ENCODE measurements around the gene AHCYL2. TPM values are rescaled to one million over a fixed set of nuclear protein-coding genes. Genes with fewer than 3 reads are reported as not detected.
"Not testable (repeated sequence)": the region's sequence is repeated elsewhere in the genome, so short reads cannot be mapped to it uniquely, and the experiment has no call there.

The AHCYL2 gene
- total RNA-seq, 1 donor = 8.6 TPM

DNA sequence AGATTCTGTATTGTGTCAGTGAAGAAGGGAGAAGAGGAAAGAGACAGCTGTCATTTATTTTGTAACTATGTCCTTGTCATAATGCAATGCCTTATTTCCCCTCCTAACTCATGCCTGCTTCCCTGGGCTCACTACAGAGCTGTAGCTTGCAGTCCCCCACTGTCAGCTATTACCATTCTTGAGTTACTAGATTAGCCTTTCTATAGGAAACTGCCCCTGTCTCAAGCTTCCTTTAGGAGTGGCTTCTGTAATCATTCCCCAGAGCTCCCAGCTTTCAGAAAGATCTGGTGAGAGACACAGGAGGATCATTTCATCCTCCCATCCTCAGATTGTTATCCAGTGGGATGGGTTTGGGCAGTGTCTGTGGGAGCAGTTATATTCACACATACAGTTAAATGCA, 245.1 kb downstream of the AHCYL2 start:
- DNase-seq (ENCODE audit: low read depth) = no peak
- no peak overlapping the region for H3K4me3 ChIP-seq (ENCODE audit: low read depth, low read length)
- TF ChIP-seq, protein P1, sequence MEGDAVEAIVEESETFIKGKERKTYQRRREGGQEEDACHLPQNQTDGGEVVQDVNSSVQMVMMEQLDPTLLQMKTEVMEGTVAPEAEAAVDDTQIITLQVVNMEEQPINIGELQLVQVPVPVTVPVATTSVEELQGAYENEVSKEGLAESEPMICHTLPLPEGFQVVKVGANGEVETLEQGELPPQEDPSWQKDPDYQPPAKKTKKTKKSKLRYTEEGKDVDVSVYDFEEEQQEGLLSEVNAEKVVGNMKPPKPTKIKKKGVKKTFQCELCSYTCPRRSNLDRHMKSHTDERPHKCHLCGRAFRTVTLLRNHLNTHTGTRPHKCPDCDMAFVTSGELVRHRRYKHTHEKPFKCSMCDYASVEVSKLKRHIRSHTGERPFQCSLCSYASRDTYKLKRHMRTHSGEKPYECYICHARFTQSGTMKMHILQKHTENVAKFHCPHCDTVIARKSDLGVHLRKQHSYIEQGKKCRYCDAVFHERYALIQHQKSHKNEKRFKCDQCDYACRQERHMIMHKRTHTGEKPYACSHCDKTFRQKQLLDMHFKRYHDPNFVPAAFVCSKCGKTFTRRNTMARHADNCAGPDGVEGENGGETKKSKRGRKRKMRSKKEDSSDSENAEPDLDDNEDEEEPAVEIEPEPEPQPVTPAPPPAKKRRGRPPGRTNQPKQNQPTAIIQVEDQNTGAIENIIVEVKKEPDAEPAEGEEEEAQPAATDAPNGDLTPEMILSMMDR (IDR thresholded peaks at IDR 0.05; ENCODE audit: insufficient read depth, low read depth, low read length) = no peak

DNA sequence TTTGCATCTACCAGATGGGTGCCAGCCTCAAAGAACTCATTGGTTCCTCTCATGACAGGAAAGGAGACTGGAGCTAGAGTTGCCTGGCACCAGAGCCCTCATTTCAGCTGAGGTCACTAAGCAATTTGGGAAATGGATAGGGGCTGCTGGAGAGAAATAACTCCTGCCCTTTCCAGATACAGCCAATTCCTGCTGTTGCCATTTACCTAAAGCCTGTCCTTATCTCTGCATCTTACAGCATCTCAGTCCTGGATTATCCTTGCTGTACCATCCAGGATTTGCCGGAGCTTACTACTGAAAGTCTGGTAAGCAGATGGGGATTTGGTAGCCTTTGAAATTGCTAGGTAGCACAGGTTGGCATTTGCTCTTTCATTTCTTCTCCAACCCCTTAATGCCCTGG, 245.6 kb downstream of the AHCYL2 start:
- no peak overlapping the region for H3K4me3 ChIP-seq (ENCODE audit: low read depth, low read length)
- TF ChIP-seq, protein P1 (IDR thresholded peaks at IDR 0.05; ENCODE audit: insufficient read depth, low read depth, low read length) = no peak
- no peak for DNase-seq (ENCODE audit: low read depth)

DNA sequence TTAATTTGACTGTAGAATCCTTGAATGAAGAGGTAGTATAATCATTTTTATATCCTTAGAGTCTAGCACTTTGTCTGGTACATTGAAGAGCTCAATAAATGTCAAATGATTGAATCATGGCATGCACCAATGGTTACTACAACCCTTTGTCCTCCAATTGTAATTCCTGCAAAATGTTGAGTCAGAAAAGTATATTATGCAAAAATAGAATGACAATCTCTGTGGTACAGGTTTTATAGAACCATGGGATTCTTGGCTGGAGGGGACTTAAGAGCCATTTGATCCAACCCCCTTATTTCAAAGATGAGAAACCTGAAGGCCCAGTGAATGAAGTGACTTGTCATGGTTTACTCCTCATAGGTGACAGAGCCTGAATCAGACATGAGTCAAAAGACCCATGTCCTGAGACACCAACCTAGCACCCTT, 246.6 kb downstream of the AHCYL2 start:
- H3K4me3 ChIP-seq (ENCODE audit: low read depth, low read length) = no peak overlapping the region
- TF ChIP-seq, protein P1 (IDR thresholded peaks at IDR 0.05; ENCODE audit: insufficient read depth, low read depth, low read length) = no peak
- DNase-seq (ENCODE audit: low read depth) = no peak

DNA sequence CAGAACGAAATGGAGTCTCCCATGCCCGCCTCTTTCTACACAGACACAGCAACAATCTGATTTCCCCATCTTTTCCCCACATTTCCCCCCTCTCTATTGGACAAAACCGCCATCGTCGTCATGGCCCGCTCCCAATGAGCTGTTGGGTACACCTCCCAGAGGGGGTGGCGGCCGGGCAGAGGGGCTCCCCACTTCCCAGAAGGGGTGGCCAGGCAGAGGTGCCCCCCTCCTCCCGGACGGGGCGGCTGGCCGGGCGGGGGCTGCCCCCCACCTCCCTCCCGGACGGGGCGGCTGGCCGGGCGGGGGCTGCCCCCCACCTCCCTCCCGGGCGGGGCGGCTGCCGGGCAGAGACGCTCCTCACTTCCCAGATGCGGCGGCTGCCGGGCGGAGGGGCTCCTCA, 251.1 kb downstream of the AHCYL2 start:
- DNase-seq (ENCODE audit: low read depth); H3K4me3 ChIP-seq (ENCODE audit: low read depth, low read length): not testable (repeated sequence)

DNA sequence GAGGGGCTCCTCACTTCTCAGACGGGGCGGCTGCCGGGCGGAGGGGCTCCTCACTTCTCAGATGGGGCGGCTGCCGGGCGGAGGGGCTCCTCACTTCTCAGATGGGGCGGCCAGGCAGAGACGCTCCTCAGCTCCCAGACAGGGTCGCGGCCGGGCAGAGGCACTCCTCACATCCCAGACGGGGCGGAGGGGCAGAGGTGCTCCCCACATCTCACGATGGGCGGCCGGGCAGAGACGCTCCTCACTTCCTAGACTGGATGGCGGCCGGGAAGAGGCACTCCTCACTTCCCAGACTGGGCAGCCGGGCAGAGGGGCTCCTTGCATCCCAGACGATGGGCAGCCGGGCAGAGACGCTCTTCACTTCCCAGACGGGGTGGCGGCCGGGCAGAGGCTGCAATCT, 251.6 kb downstream of the AHCYL2 start:
- DNase-seq (ENCODE audit: low read depth); H3K4me3 ChIP-seq (ENCODE audit: low read depth, low read length): not testable (repeated sequence)

Small RNA genes lying within 50 kb of the gene (small RNA-seq; reads per million reads assigned to genes)
- not detected for gene AC009244.1
- not detected for gene SNRPGP3

Other genes with a start within 250 kb of the AHCYL2 start
- 55.4 and 60.9 TPM in 2 replicates for gene TNPO3, start 169.9 kb upstream of the AHCYL2 start, total RNA-seq
- 0.32 and 0.43 TPM in 2 replicates for gene TSPAN33, start 80.3 kb upstream of the AHCYL2 start, total RNA-seq
- 1.3 and 2.3 TPM in 2 replicates for gene SMO, start 36.4 kb upstream of the AHCYL2 start, total RNA-seq
- 2.9 and 3.0 TPM in 2 replicates for gene STRIP2, start 209.4 kb downstream of the AHCYL2 start, total RNA-seq